IPS DF 6.9 (cell line): ENCODE data around the gene MLC1.

ENCODE experiments used
- DNase-seq: peaks from one replicate; pipeline ENCODE4 v3.0.0-alpha.2; 2013; ENCODE audit warnings: low read depth, low spot score
- H3K27ac ChIP-seq: one replicate; pipeline ENCODE4 v1.5.1; 2013; ENCODE audit warnings: low read length, control low read depth
- H3K27me3 ChIP-seq: 2 replicates; pipeline ENCODE4 v1.6.1; 2013; ENCODE audit warnings: mild to moderate bottlenecking, low read length; ENCODE audit not compliant: control insufficient read depth, insufficient read depth
- H3K36me3 ChIP-seq: 2 replicates; pipeline ENCODE4 v1.6.1; 2013; ENCODE audit warnings: low read length; ENCODE audit not compliant: control insufficient read depth, insufficient read depth
- H3K4me1 ChIP-seq: 2 replicates; pipeline ENCODE4 v1.6.1; 2013; ENCODE audit warnings: low read length; ENCODE audit not compliant: control insufficient read depth, insufficient read depth
- H3K4me3 ChIP-seq: 2 replicates; pipeline ENCODE4 v1.5.1; 2013; ENCODE audit warnings: mild to moderate bottlenecking, low read length
- H3K9me3 ChIP-seq: 2 replicates; pipeline ENCODE4 v1.6.1; 2013; ENCODE audit warnings: low read length, inconsistent platforms; ENCODE audit not compliant: control insufficient read depth, insufficient read depth
- WGBS: extraction: QIAGEN DNeasy Blood & Tissue Kit; methylation state at CpG from one replicate; pipeline ENCODE4 v1.1.7; 2013; ENCODE audit warnings: mixed read lengths, missing lambda C conversion rate; ENCODE audit not compliant: insufficient read length, insufficient coverage; 5-methylcytosine and 5-hydroxymethylcytosine counted together

The MLC1 gene

DNA sequence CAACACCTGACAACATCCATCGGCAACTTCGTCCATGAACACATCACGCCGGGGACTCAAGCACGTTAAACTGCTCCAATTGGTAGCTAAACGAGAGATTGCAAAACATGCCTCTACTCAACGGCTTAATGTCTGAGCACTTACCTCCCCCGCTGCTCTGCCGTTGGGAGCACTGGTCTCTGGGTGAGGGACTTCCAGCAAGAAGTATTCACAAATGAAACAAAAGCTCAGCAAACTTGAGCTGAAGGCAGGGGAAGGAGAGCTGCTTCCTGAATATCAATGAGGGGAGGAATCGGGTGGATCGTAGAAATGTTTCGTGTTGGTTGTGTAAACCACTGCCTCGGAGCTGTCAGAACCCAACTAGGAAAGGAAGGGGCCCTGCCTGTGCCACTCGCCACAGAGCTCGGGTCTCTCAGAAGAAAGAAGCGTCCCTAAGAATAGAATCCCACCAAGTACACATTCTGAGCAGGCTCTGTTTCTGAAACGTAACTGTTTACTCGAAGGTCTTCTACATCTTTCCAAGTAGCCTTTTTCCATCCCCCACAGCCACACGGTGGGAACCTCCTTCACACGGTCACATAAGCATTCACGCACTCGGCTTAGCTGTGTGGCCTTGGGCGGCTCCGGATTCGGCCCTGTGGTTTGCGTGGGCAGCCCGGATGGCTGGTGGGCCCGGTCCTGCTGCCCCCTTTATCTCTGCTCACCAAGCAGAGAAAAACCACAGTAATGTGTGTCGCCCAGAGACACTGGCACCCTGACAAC, at the start of gene MLC1:
Gene MLC1, minus strand, starts transcription at position 216 of the 762 bp plus-strand sequence. CDS start 524 bp downstream, outside the sequence.
- H3K27ac ChIP-seq, result no peak within 1 kb of the TSS
- no peaks in the 10 kb centered on the region for H3K27me3 ChIP-seq
- H3K4me3 ChIP-seq, result no peak within 1 kb of the TSS
- peaks cover 3% of the 10 kb centered on the region; the same call in 1 of the 2 replicates for H3K4me1 ChIP-seq
- no CpG with 5 or more reads among the region's 29 CpGs for WGBS
- no peak for DNase-seq
- no peaks in the 10 kb centered on the region for H3K36me3 ChIP-seq
- H3K9me3 ChIP-seq, result no peaks in the 10 kb centered on the region

- DNase-seq, result no peak
- WGBS, result no CpG with 5 or more reads among the region's 10 CpGs
- no peaks in the 10 kb centered on the region for H3K36me3 ChIP-seq
Observed at GRCh38 chr22:50134481-50134880, 49.3 kb upstream of the MLC1 start.

DNA sequence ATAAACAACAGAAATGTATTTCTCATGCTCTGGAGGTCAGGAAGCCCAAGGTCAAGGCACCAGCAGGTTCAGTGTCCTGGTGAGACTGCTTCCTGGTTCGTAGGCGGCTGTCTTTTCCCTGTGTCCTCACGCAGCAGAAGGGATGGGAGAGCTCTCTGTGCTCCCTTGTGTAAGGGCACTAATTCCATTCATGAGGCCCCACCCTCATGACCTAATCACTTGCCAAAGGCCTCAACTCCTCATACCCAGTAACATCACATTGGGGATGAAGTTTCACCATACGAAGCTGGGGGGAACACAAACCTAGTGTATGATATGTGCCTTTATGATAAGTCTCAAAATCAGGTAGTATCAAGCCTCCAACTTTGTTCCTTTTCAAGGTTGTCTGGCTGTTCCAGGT, 46.7 kb upstream of the MLC1 start:
- no peak for DNase-seq
- WGBS, result no CpG with 5 or more reads among the region's 4 CpGs
- no peak overlapping the region for H3K27ac ChIP-seq

More at GRCh38 chr22:50134481-50134880, 49.3 kb upstream of the MLC1 start:
- Histone ChIP-seq H3K27me3 (no peaks in the 10 kb centered on the region), H3K27ac (no peak overlapping the region), H3K4me3 (no peak overlapping the region), H3K9me3 (no peaks in the 10 kb centered on the region), H3K4me1 (no peaks in the 10 kb centered on the region)

DNA sequence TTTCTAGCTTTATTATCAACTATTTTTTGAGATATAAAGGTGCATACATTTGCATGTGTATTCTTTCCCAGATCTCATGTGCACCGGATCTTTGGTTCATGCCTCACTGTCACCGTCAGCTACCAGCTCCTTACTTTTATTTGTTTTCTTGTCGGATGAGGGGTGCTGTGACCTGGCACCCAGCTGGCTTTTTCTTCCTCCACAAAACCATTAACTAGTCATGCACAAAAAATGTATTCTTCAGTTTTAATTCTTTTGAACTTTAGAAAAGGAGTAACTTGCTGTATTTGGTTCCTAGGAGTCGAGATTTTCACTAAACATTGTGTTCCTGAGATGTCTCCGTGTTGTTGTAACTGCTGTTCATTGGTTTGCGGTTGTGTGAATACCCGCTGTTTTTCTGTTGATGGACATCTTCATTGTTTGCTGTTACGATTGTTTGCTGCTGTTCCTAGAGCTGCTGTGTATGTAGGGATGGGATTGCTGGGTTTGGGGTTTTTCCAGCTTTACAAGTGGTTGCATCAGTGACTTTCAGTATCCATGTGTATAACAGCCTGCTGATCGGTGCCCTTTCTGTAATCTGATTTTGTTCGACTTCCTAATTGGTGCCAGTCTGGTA, 44.0 kb upstream of the MLC1 start:
- Histone ChIP-seq H3K36me3 (no peaks in the 10 kb centered on the region), H3K27ac (no peak overlapping the region), H3K9me3 (no peaks in the 10 kb centered on the region), H3K27me3 (no peaks in the 10 kb centered on the region), H3K4me1 (no peaks in the 10 kb centered on the region), H3K4me3 (no peak overlapping the region)
- no CpG with 5 or more reads among the region's 10 CpGs for WGBS
- no peak for DNase-seq

More for the DNA sequence above, 46.7 kb upstream of the MLC1 start:
- no peaks in the 10 kb centered on the region for H3K9me3 ChIP-seq
- no peaks in the 10 kb centered on the region for H3K4me1 ChIP-seq
- H3K27me3 ChIP-seq, result no peaks in the 10 kb centered on the region
- no peak overlapping the region for H3K4me3 ChIP-seq
- no peaks in the 10 kb centered on the region for H3K36me3 ChIP-seq

DNA sequence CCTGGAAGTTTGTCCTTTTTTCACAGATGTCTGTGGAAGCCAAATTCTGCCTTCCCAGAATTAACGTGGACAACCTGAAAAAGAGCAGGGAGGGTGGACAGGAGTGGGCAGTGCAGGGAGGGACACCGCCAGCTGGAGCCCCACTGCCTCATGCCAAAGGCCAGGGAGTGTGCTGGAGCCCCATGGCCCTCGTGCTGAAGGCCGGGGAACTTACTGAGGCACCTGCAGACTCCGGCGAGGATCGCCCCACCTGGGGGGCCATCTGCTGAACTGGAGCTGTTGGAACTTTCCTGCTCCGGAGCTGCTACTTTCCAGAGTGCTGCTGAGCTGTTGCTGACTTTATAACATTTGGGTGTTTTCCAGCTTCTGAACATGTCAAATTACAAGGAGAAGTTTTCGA, 39.8 kb upstream of the MLC1 start:
- Histone ChIP-seq H3K36me3 (no peaks in the 10 kb centered on the region), H3K27me3 (no peaks in the 10 kb centered on the region), H3K9me3 (no peaks in the 10 kb centered on the region), H3K4me1 (no peaks in the 10 kb centered on the region), H3K27ac (no peak overlapping the region), H3K4me3 (no peak overlapping the region)
- DNase-seq, result no peak
- WGBS, result no CpG with 5 or more reads among the region's 9 CpGs

DNA sequence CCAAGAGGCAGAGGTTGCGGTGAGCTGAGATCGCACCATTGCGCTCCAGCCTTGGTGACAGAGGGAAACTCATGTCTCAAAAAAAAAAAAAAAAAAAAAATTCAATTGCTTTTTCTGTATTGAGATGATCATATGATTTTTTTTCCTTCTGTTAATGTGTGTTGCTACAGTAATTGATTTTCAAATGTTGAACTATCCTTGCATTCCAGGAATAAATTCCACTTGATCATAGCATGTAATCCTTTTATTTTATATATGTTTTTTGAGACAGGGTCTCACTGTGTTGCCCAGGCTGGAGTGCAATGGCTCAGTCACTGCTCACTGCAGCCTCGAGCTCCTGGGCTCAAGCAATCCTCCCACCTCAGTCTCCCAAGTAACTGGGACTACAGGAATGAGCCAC, 37.9 kb upstream of the MLC1 start:
- Histone ChIP-seq H3K36me3 (no peaks in the 10 kb centered on the region), H3K9me3 (no peaks in the 10 kb centered on the region), H3K4me3 (no peak overlapping the region), H3K4me1 (no peaks in the 10 kb centered on the region), H3K27ac (no peak overlapping the region), H3K27me3 (no peaks in the 10 kb centered on the region)
- no peak for DNase-seq
- WGBS, result no CpG with 5 or more reads among the region's 4 CpGs

DNA sequence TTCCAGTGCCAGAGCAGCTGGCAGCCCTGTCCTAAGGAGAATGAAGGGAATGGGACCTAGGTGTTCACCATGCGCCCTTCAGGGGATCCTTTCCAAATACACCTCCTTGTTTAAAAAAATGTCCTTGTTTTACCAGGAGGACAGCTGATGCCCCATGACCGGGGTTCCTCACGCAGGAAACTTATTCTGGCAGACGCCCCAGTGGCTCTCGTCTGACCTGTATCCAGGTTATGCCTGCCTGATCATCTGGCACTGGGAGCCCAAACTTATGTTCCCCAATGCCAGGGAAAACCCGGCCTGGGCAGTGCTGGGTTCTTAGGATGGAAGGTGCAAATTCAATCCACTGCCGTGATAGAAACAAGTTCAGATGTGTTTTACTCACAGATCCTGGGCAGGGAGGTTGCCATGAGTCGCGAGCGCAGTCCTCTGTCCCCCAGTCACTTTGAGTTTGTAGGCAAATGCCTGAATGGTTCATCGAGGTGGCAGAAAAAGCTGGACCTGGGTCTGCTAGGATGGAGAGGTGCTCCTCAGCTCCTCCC, 36.0 kb upstream of the MLC1 start:
- no peak for DNase-seq
- no CpG with 5 or more reads among the region's 11 CpGs for WGBS
- H3K9me3 ChIP-seq, result no peaks in the 10 kb centered on the region

DNA sequence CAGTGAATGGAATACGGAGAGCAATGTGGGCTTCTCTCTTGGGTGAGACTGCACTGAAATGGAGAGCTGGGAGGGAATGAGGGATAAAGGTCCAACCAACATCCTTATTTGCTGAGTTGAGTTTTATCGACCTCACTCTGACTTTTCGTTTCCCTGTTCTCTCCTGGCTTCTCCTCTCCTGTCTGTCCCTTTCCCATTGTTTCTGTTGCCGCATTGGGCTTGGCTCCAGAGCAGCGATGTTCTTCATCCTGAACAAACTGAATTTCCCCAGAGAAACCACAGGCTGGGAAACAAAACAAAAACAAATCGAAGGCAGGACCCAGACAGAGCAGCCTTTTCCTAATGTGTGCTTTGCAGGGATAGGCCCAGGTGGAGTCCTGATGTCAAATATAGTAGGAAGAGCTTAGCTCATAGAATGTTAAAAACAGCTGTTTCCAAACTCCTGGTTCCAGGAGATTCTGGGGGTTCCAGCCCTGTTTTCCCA, 34.6 kb upstream of the MLC1 start:
- WGBS, result no CpG with 5 or more reads among the region's 6 CpGs
- DNase-seq, result no peak
- H3K27ac ChIP-seq, result no peak overlapping the region

More for the DNA sequence above, 36.0 kb upstream of the MLC1 start:
- Histone ChIP-seq H3K4me1 (no peaks in the 10 kb centered on the region), H3K27me3 (no peaks in the 10 kb centered on the region), H3K4me3 (no peak overlapping the region), H3K36me3 (no peaks in the 10 kb centered on the region), H3K27ac (no peak overlapping the region)

DNA sequence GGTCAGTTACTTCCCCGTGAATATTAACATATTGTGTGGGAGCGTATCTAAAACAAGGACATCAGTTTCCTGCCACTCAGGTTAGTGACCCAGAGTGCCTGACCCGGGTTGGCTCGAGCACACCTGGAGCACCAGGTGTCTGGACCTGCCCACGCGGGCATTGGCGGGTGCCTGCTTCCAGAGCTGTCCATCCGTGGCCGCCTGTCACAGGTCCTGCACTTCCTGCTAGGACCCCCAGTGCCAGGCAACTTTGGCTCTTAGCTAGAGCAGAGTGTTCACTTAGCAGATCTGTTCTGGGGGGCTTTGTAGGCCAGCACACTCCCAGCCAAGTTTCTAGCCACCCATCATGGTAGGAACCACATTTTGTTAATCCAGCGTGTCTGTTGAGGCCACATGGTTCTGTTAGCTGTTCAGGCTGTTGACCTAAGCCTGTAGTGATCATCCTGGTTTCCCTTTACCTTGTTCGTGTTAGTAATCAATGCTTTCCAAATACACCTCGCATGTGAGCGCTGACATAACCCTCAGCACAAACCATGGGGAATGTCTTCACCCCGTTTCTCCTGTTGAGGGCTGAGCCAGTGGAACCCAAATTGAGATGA, 34.0 kb upstream of the MLC1 start:
- DNase-seq, result no peak
- Histone ChIP-seq H3K9me3 (no peaks in the 10 kb centered on the region), H3K4me1 (no peaks in the 10 kb centered on the region), H3K27ac (no peak overlapping the region), H3K27me3 (no peaks in the 10 kb centered on the region), H3K36me3 (no peaks in the 10 kb centered on the region), H3K4me3 (no peak overlapping the region)
- no CpG with 5 or more reads among the region's 14 CpGs for WGBS

More for the DNA sequence above, 34.6 kb upstream of the MLC1 start:
- H3K4me1 ChIP-seq, result no peaks in the 10 kb centered on the region
- no peak overlapping the region for H3K4me3 ChIP-seq
- no peaks in the 10 kb centered on the region for H3K9me3 ChIP-seq
- no peaks in the 10 kb centered on the region for H3K27me3 ChIP-seq
- H3K36me3 ChIP-seq, result no peaks in the 10 kb centered on the region

- H3K9me3 ChIP-seq, result no peaks in the 10 kb centered on the region
- H3K27me3 ChIP-seq, result no peaks in the 10 kb centered on the region
- no peak overlapping the region for H3K4me3 ChIP-seq
- no peaks in the 10 kb centered on the region for H3K36me3 ChIP-seq
- no peak for DNase-seq
- H3K27ac ChIP-seq, result no peak overlapping the region
- no CpG with 5 or more reads among the region's 10 CpGs for WGBS
- no peaks in the 10 kb centered on the region for H3K4me1 ChIP-seq
Observed at GRCh38 chr22:50118557-50119168, 33.4 kb upstream of the MLC1 start.
